GM18951 (cell line): ENCODE results near the gene CPB2.

Experiments
- POLR2A ChIP-seq: IDR thresholded peaks from 4 replicates; pipeline ENCODE4 v1.6.1; 2011; ENCODE audit warnings: mild to moderate bottlenecking; ENCODE audit not compliant: insufficient read length, insufficient read depth; ENCODE audit errors: extremely low read depth
- in situ Hi-C: fragments of 300-500 bp; cut with MboI; formaldehyde crosslinking; loops from one replicate; pipeline ENCODE4 v1.12.0; 2022; ENCODE audit warnings: low sequenced_read_pairs, mixed read lengths, inconsistent platforms; ENCODE audit not compliant: unreplicated experiment

CPB2 gene

DNA sequence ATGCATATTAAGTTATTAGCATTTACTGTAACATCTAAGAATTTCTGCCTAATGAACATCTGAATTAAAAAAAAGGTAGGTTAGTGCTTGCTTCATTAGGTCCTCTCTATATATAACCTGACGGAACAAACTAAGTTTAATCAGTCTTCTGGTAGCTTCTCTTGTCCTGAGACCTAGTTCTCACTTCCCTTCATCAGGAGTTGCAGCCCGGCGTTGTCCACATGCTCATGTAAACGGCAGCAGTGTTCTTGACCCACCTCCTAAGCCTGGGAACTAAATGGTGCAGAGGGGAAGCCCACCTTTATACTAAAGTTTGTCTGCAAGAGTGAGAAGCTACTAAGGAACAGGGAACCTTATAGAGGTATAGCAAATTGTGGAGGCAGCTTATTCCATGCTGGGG is 31.9 kb upstream of the CPB2 start:
- in situ Hi-C loops = no loop called here
- TF ChIP-seq POLR2A = no peak

DNA sequence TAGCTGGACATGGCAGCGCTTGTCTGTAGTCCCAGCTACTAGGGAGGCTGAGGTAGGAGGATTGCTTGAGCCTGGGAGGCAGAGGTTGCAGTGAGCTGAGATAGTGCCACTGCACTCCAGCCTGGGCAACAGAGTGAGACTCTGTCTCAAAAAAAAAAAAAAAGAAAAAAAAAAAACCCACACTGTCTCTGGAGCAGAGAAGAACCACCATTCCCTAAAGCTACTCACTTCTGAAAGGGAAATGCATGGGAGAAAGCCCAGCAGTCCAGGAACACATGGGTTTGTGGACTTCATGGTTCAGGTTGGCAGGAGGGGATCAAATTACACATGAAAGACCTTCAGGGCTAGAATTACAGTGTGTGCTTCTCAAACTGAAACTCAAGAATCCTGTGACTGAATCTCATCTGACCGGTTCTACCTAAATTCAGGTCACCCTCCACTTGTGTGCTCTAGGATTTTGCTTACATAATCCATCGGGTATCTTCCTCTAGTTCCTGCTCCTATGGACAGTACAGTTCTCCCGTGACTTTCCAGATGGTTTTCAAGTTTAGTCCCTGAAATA is 30.2 kb upstream of the CPB2 start:
- no peak for TF ChIP-seq POLR2A
- in situ Hi-C loops = no loop called here

DNA sequence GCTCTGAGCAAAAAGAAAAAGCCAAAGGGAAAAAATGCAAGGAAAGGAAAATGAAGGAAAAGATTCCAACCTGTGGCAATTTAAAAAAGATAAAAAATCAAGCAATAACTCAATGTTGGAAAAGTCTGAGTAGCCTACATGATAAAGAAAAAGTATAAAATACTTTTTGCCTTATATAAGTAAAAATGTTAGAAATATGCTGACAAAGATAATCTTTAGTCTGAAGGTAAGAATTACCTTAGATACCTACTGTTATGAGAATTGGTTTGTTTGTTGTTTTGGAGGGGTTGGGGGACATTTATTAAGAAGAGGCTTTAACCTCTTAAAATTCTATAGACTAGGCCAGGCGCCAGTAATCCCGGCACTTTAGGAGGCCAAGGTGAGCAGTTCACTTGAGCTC is 29.7 kb upstream of the CPB2 start:
- in situ Hi-C loops = no loop called here
- no peak for TF ChIP-seq POLR2A

DNA sequence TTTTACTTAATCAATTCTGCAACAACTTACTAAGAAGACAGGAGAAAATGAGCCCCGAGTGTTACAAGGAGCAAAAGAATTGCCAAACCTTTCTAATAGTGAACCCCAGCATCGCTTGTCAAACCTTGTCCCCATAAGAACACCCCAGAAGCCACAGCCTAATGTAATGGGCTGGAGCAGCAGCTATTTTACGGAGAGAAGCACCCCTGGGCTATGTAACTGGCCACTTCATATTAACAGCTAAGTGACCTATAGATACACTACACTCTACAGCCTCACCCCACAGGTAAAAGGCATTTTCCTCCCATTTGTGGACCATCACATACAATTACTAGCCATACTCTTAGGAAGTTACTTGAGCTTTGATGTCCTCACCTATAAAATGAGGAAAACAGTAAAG is 27.3 kb upstream of the CPB2 start:
- in situ Hi-C loops = no loop called here
- peak; percentile 18 for TF ChIP-seq POLR2A

DNA sequence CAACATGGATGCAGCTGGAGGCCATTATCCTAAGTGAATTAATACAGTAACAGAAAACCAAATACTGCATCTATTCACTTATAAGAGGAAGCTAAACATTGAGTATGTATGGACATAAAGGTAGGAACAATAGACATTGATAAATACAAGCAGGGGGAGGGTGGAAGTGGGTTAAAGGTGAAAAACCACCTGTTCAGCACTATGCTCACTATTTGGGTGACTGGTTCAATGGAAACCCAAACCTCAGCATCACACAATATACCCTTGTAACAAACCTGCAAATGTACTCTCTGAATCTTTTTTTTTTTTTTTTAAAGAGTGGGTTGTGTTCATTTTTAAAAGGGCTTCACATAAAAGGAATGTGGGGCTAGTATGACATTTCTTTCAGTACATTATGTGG is 26.9 kb upstream of the CPB2 start:
- no peak for TF ChIP-seq POLR2A
- in situ Hi-C loops = no loop called here

DNA sequence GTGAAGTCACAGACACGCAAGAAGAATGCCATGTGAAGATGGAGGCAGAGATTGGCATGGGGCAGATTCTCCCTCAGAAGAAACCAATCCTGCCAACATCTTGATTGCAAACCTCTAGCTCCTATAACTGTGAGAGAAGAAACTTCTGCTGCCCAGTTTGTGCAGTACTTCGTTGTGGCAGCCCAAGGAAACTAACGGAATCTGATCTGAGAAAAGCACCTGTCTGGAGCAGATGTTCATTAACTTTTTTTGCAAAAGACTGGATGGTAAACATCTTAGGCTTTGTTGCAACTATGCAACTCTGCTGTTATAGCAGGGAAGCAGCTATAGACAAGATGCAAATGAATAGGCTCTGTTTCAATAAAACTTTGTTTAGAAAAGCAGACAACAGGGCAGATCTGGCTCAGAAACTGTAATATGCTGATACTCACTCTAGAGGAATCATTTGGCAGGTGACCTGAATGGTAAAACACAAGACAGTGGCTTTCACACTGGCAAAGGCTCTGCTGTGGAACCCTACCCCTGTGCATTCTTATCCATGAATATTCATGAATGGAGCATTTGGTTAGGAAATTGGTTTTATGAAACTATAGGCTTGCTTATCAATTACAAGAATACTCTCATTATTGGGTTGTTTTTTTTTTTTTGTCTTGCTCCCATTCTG is 25.3 kb upstream of the CPB2 start:
- no peak for TF ChIP-seq POLR2A
- in situ Hi-C loops = no loop called here

DNA sequence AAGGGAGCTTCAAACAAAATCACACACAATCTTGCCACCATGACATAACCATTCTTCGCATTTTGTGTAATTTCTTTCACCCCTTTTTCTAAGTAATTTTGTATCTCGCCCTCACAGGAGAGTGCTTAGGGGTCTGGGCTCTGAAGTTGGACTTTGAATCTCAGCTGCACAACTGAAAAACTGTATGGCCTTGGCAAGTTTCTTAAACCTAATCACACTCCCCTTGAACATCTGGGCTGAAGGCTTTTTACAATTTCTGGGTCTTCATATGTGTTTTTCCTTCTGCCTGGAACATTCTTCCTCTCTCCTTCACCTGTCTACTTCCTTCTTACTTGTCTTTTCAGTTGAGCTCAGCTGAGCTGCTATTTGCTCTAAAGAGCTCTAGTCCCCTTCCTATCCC is 24.3 kb upstream of the CPB2 start:
- in situ Hi-C loops = no loop called here
- no peak for TF ChIP-seq POLR2A

DNA sequence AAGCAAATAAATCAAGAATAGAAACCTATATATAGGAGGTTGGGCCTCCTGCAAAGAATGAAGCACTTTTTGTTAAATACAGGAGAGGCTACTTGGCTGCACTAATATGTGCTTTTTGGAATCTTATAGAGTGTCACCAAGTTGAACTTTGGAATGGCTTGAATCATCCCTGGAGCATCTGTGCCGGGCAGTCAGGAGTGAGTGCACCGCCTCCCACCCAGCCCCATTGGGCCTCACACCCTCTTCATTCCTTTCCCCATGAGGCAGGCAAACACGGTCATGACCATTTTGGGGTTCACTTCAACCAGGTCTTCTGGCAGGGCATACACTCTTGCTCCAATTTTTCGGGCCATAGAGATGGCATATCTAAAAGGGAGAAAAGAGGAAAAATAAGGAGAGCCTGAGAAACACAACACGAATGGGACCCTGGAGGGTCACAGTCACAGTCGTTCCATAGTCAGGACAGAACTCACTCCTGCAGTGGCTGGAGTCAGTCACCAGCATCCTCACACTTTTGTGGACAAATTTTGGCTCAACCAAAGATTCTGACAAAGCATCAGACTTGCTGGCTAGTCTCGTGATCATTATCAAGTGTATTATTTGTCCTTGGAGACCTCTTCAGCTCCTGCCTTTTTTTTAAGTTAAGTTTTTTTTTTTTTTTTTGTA is 22.7 kb upstream of the CPB2 start:
- no peak for TF ChIP-seq POLR2A
- in situ Hi-C loops = no loop called here

DNA sequence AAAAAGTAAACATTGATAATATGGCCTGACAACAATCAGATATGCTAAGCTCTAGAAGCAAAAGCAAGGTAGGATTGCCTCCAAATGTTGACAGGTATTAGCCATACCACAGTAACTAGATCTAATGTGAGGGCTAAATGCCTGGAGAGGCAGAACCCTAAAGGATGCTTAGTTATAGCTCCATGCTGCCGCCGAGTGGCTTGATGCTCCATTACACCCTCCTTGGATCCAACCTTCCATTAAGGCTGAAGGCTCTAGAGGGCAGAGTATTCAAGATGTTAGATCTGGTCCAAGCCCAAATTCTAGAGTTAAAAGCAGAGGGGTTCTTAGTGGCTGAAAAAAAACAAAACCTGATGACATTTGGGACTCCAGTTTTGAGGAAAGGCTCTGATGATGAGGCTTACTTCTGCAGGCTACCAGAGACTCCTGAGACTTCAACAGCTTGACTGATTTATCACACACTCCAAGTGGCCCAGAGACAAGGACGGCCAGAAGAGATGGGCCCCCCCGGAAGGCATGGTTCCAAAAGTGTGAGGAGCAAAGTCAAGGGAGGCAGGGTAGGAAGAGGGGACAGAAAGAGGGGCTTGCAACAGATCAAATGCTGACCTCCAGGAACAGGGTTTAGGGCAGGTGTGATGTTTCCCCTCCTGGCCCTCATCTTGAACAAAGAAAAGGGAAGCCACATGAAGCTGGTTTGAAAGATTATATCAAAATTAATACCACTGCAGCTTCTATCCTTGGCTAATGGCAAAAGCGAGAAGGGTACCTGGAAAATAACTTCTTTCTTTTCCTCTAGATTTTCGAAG is 21.9 kb upstream of the CPB2 start:
- in situ Hi-C loops = no loop called here
- TF ChIP-seq POLR2A = peak; percentile 2

DNA sequence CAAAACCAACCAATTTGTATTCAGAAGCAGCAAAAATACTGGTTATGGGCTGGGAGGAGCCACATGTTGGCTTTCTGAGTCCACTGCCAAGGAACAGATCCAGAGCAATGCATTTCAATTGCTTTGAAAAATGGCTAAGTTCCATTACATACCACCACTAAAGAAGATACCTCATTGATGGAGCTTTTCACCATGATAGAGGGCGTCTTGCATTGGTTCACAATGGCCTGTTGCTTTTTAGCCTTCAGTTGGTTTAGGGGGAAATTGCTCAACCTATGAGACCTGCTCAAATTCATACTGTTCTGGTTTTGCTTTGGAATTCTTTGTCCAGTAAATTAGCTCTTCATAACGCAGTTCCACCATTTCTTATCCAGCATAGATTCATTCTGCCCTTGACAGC is 21.2 kb upstream of the CPB2 start:
- peak; percentile 5 for TF ChIP-seq POLR2A

DNA sequence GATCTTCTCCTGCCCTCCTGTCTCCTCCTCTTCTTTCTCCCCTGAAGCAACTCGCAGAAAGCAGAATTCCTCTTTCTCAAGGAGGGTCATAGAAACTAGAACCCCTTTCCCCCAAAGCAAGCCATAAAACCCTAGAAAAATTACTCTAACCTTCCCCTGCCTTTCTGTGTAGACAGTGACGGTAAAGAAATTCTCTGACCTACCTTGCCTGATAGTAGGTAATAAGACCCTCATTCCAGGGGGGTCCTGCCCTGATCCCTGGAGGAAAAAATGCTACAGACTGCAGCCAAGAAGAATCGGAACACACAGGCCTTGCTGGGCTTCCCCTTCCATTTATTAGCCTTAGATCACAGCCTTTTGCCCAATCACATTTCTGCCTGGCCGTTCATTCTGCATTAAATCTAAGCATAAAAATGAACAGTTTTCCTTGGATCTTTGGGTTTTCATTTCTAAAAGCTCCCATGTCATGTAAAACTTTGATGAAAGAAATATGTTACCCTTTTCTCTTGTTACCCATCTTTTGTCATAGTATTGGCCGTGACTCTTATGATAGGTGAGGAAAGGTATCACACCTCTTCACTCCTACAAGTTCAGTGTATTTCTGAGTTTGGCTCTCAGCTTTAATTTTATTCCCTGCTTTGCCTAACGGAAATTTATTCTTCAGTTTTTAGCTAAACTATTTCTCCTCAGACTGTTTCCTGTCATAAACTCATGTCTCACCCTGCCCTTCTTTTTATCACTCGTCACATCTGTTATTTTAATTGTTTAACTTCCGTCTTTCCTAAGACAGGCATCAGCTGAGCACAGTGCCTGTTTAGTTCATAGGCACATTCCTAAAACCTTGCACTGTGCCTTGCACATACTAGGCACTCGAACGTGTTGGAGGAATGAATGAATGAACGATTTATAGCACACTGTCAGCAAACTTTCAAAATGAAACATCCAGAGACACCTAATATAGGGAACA is 20.4 kb upstream of the CPB2 start:
- in situ Hi-C loops = no loop called here
- TF ChIP-seq POLR2A = peak; percentile 31

More for the DNA sequence above, 21.2 kb upstream of the CPB2 start:
- in situ Hi-C loops = no loop called here

DNA sequence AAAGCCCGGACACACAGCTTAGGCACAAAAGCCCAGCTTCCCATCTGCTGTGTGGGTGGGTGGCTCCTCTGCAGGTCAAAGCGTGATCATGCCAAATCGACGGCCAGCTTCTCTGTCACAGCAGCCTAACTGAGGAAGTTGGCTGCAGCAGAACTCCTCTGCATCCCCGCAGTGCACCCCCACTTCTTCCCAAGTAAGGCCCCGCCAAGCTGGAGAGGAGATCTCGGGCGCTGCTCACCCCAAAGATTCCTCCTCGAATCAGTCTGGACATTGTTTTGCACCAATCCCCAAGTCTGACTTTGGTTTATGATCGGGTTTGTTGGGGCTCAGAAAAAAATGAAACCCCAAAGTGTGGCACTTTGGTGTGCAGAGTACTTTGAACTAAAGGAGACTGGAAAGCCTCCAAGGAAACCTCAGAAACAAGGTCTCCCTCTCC is 19.7 kb upstream of the CPB2 start:
- TF ChIP-seq POLR2A = peak; percentile 50
- in situ Hi-C loops = no loop called here
